D721Med (cell line): ENCODE data around the gene ADD2.

Source experiments
- DNase-seq: peaks from one replicate; pipeline ENCODE4 v3.0.0; 2011; ENCODE audit warnings: low spot score; ENCODE audit not compliant: insufficient read length
- FAIRE-seq: peaks from 2 replicates; lab custom pipeline; 2011; peaks lifted over from hg19 to GRCh38; lab: Jason Lieb, UNC
- CTCF ChIP-seq: IDR thresholded peaks from 2 replicates; pipeline ENCODE4 v1.5.1; 2012; ENCODE audit warnings: mild to moderate bottlenecking, control low read depth; ENCODE audit not compliant: insufficient read depth; ENCODE audit errors: missing control alignments

Gene ADD2

GRCh38 chr2:70639841-70640436, 128.1 kb downstream of the ADD2 start:
- FAIRE-seq: no peak
- no peak for TF ChIP-seq CTCF
- DNase-seq: no peak

- no peak for TF ChIP-seq CTCF
- DNase-seq: no peak
- FAIRE-seq: no peak
These were observed 129.4 kb downstream of the ADD2 start for GRCh38 chr2:70638561-70638960.

GRCh38 chr2:70633508-70633907, 134.5 kb downstream of the ADD2 start:
- DNase-seq (no peak), FAIRE-seq (no peak)
- no peak for TF ChIP-seq CTCF

- no peak for TF ChIP-seq CTCF
- no peak for FAIRE-seq
These were observed 135.0 kb downstream of the ADD2 start for GRCh38 chr2:70632966-70633365.

GRCh38 chr2:70632388-70632787, 135.6 kb downstream of the ADD2 start:
- no peak for TF ChIP-seq CTCF
- DNase-seq: no peak
- no peak for FAIRE-seq

More at GRCh38 chr2:70632966-70633365, 135.0 kb downstream of the ADD2 start:
- no peak for DNase-seq

GRCh38 chr2:70630761-70631160, 137.2 kb downstream of the ADD2 start:
- DNase-seq: no peak
- FAIRE-seq: no peak
- TF ChIP-seq CTCF: no peak

- no peak for DNase-seq
- no peak for TF ChIP-seq CTCF
- FAIRE-seq: no peak
These were observed 140.6 kb downstream of the ADD2 start for GRCh38 chr2:70627211-70627898.
